Measurements from ENCODE around the gene RECQL5.
"Not testable (repeated sequence)": the region's sequence is repeated elsewhere in the genome, so short reads cannot be mapped to it uniquely, and the experiment has no call there.

The RECQL5 gene

DNA sequence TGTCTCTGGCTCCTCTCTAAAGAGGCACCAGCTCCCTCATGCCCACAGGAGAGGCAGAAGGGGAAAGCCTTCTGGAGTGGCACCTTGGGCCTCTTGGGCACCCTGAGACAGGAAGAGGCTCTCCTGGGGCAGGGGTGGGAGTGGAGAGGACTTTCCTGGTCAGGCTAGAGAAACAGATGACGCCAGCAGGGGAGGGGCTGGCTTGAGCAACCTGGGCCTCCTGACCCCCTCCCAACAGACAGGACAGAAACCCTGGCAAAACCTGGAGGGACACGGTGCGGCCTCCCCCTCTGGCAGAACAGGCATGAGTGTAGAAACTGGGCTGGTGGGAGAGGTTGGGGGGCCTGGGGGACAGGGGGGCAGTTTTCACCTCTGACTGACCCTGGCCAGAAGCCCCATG lies 27.6 kb downstream of the RECQL5 start:
- TF ChIP-seq, protein P1, sequence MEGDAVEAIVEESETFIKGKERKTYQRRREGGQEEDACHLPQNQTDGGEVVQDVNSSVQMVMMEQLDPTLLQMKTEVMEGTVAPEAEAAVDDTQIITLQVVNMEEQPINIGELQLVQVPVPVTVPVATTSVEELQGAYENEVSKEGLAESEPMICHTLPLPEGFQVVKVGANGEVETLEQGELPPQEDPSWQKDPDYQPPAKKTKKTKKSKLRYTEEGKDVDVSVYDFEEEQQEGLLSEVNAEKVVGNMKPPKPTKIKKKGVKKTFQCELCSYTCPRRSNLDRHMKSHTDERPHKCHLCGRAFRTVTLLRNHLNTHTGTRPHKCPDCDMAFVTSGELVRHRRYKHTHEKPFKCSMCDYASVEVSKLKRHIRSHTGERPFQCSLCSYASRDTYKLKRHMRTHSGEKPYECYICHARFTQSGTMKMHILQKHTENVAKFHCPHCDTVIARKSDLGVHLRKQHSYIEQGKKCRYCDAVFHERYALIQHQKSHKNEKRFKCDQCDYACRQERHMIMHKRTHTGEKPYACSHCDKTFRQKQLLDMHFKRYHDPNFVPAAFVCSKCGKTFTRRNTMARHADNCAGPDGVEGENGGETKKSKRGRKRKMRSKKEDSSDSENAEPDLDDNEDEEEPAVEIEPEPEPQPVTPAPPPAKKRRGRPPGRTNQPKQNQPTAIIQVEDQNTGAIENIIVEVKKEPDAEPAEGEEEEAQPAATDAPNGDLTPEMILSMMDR (IDR thresholded peaks at IDR 0.05; ENCODE audit: insufficient read depth, low read depth, low read length, missing control alignments): no peak
- no peak overlapping the region for H3K4me3 ChIP-seq (ENCODE audit: low read length)
- DNase-seq (ENCODE audit: low read depth): no peak

DNA sequence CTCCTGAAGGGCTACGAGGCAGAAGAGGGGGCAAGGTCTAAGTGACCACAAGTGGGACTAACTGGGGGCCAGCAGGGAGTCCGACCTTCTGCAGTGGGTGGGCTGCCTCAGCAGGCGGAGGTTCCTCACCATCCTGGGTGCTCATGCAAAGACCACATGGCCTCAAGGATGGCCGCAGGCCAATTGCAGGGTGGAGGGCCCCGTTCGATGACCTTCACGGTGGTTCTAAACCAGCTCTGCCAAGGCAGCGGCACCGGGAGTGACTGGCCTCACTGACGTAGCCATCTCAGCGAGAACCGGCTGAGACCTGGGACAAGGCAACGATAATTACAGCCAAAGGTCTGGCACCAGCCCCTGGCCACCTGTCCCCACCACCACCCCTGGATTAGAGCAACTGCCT lies 28.1 kb downstream of the RECQL5 start:
- DNase-seq (ENCODE audit: low read depth): no peak
- TF ChIP-seq, protein P1 (IDR thresholded peaks at IDR 0.05; ENCODE audit: insufficient read depth, low read depth, low read length, missing control alignments): no peak
- no peak overlapping the region for H3K4me3 ChIP-seq (ENCODE audit: low read length)

DNA sequence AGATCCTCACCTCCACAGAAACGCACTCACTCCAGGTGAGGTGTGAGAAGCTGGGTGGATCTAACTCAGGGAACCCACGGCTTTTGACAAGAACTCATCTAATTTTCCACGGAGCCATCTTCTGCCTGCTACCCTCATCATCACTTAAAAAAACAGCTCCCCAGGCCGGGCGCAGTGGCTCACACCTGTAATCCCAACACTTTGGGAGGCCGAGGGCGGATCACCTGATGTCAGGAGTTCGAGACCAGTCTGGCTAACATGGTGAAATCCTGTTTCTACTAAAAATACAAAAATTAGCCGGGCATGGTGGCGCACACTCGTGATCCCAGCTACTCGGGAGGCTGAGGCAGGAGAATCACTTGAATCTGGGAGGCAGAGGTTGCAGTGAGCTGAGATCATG lies 28.9 kb downstream of the RECQL5 start:
- not testable (repeated sequence) for H3K4me3 ChIP-seq (ENCODE audit: low read length); DNase-seq (ENCODE audit: low read depth)

DNA sequence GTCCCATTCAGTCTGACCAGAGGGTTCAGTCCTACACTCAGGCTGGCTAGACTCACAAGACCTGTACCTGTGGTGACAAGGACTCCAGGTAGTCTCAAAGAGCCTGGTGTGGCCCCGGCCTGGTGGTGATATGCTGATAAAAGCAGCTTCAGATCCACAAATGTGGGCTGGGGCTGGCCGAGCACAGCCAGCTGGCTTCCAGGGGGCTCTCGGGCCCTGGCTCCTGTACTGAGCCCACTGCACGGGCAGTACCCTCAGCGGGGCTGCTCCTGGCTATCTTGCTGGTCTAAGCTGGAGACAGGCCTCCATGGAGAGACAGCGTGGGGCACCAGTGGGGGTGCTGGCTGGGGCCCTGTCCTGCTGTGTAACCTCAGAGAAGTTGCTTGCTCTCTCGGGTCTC lies 29.4 kb downstream of the RECQL5 start:
- TF ChIP-seq, protein P1 (IDR thresholded peaks at IDR 0.05; ENCODE audit: insufficient read depth, low read depth, low read length, missing control alignments): no peak
- H3K4me3 ChIP-seq (ENCODE audit: low read length): no peak overlapping the region
- DNase-seq (ENCODE audit: low read depth): no peak

DNA sequence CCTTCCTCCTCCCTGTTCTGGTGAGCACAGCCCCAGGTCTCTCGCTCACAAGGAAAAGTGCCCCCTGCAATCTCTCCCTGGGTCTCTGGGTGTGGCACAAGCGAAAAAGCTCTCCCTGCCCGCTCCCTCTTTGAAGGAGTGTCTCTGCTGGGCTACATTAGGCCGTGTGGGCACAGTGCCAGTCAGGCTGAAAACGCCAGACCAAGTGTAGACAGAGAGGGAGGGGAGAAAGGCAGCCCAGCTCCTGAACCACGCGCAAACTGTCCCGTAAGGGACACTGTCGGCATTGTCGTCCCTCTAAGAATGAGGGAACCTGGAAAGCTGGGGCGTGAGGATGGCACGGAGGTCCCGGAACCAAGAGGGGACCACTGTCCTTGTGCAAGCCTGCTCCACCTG lies 29.8 kb downstream of the RECQL5 start:
- TF ChIP-seq, protein P1 (IDR thresholded peaks at IDR 0.05; ENCODE audit: insufficient read depth, low read depth, low read length, missing control alignments): no peak
- DNase-seq (ENCODE audit: low read depth): no peak
- H3K4me3 ChIP-seq (ENCODE audit: low read length): no peak overlapping the region

DNA sequence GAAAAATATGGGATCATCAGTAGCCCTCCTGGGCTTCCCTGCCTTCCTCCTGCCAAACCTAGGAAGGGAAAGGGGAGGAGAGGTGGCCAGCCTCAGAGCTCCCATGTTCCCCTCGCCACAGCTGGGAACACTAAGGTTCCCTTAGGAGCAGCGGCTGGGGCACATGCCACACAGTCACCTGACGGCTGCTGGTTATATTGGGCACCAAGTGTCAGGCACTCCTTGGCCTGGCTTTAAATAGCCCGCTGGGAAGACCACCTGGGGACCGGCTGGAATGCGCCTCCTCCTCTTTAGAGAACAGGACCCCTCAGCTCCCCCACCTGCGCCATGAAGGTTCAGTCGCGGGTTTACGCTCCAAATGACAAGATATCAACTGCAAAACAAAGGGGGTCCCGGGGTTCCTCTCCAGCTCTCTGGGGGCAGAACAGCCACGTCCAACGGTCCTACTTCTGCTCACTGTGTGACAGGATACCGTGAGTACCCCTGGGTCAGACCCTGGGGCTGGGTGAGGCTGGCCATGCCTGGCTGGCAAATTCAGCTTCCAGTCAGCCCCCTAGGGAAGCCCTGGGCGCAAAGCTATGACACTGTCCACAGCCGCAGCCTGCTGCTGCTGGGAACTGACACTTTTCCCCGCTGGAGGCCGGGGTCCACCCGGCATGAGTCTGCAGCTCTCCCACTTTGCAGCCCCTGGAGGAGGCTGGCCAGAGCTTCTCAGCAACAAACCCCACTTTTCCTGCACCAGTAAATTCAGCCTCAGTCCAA lies 30.4 kb downstream of the RECQL5 start:
- TF ChIP-seq, protein P1 (IDR thresholded peaks at IDR 0.05; ENCODE audit: insufficient read depth, low read depth, low read length, missing control alignments): no peak
- no peak overlapping the region for H3K4me3 ChIP-seq (ENCODE audit: low read length)
- no peak for DNase-seq (ENCODE audit: low read depth)

GRCh38 chr17:75635610-75636202 lies 31.2 kb downstream of the RECQL5 start:
- DNase-seq (ENCODE audit: low read depth): no peak
- TF ChIP-seq, protein P1 (IDR thresholded peaks at IDR 0.05; ENCODE audit: insufficient read depth, low read depth, low read length, missing control alignments): no peak

More at GRCh38 chr17:75635610-75636202, 31.2 kb downstream of the RECQL5 start:
- H3K4me3 ChIP-seq (ENCODE audit: low read length): no peak overlapping the region

Data from epithelial cell of esophagus (primary cell).